ENCODE measurements around the gene HPCA. TPM values are rescaled to one million over a fixed set of nuclear protein-coding genes. Genes with fewer than 3 reads are reported as not detected.

The HPCA gene
- total RNA-seq (2021; fragmentation: NEBNext Ultra II Directional; extraction: Animal tissue kit (Norgen Biotek cat#: 25700)) (0.84 and 1.4 TPM in 2 replicates), polyA plus RNA-seq (2011; rRNA removed) (0.70 and 0.78 TPM in 2 replicates), polyA minus RNA-seq (2011; rRNA and poly(A)+ RNA removed) (0.49 and 0.60 TPM in 2 replicates)
- 0.70 TPM for polyA plus RNA-seq (2011; cell fraction: cytosol; rRNA removed)
- 4.6 TPM for polyA plus RNA-seq (2011; cell fraction: nucleus; rRNA removed)
- 1.2 to 2.0 TPM (median 1.4 TPM) in 4 replicates for polyA plus RNA-seq (2012, experiment 1 of 2)
- 3.1 TPM for polyA plus RNA-seq (2012, experiment 2 of 2)
- 2.2 TPM for polyA plus RNA-seq (2013, experiment 1 of 2)
- polyA plus RNA-seq (2013, experiment 2 of 2), result 2.9 TPM
- polyA minus RNA-seq (2011; cell fraction: cytosol; rRNA and poly(A)+ RNA removed), result not detected
- polyA minus RNA-seq (2011; cell fraction: nucleus; rRNA and poly(A)+ RNA removed), result 3.9 TPM
- long read RNA-seq, experiment 1, result 0 reads
- long read RNA-seq, experiment 2, partial matches to known transcripts, result 2 of 3 reads
- long read RNA-seq, experiment 2, other reads (novel, unspliced or antisense), result 1 of 3 reads

GRCh38 chr1:32886004-32886827 is at the start of gene HPCA:
HPCA (plus strand) TSS chr1:32886491; CDS start chr1:32888899, 2,408 bp downstream.
- 27% methylated on average over 20 of the region's 79 CpGs; no CpG with 5 or more reads in 1 of the 2 experiments for WGBS, 2 experiments (ENCODE audit: extremely low coverage in 1 of 2, insufficient coverage in 1 of 2, insufficient read length in 1 of 2, insufficient replicate concordance in 2 of 2, low coverage in 1 of 2, low lambda C conversion rate in 2 of 2, missing lambda C conversion rate in 1 of 2)
- H2BK20ac ChIP-seq (ENCODE audit: low read length), result no peak within 1 kb of the TSS
- H3K79me2 ChIP-seq (ENCODE audit: control insufficient read depth in 1 of 2, insufficient read depth in 2 of 2, low read length in 2 of 2), result no peaks in the 10 kb centered on the region
- no peak within 1 kb of the TSS for H3K27ac ChIP-seq (ENCODE audit: low read depth, low read length)
- no peak within 1 kb of the TSS; the same call in 1 of the 2 replicates for H2BK15ac ChIP-seq (ENCODE audit: low read length)
- H4K8ac ChIP-seq (ENCODE audit: extremely low read depth, insufficient read depth, low read length), result peak within 1 kb of the TSS; percentile 22; the same call in 1 of the 2 replicates
- no peak within 1 kb of the TSS for H3K4ac ChIP-seq (replicated peaks; ENCODE audit: insufficient read length, low read depth, low read length)
- ChIA-PET POLR2A (ENCODE audit: partially characterized antibody) (interaction anchor here (0.7 to 1.8 kb wide), 5 partner anchors 9 to 79 kb away, joined by 3 to 5 read pairs (median 3); partner anchors contain the start of genes RNF19B, S100PBP and YARS1), CTCF (ENCODE audit: partially characterized antibody) (interaction anchor here (0.7 to 19.0 kb wide), 15 partner anchors 6 to 553 kb away, joined by 3 to 382 read pairs (median 4); partner anchors contain the start of genes AZIN2, FNDC5, HPCA and TMEM54)
- H3K56ac ChIP-seq (replicated peaks; ENCODE audit: insufficient read length, low read depth, low read length), result no peak within 1 kb of the TSS
- peaks cover 0 to 15% of the 10 kb centered on the region in 2 experiments for H4K20me1 ChIP-seq (replicated peaks in 1 of 2; ENCODE audit: control insufficient read depth in 1 of 2, insufficient read depth in 2 of 2, low read length in 2 of 2)
- H3K9ac ChIP-seq (replicated peaks in 1 of 4; ENCODE audit: extremely low read depth in 1 of 4, low read depth in 3 of 4, low read length in 3 of 4), result no peak within 1 kb of the TSS
- H3K14ac ChIP-seq (ENCODE audit: insufficient read length), result no peak within 1 kb of the TSS
- peaks cover 3 to 41% (median 20%) of the 10 kb centered on the region in 4 experiments; a peak in 6 of 7 replicates for H3K27me3 ChIP-seq (replicated peaks in 1 of 4; ENCODE audit: control insufficient read depth in 3 of 4, extremely low read depth in 1 of 4, insufficient read depth in 3 of 4, low read length in 3 of 4)
- H4K5ac ChIP-seq (ENCODE audit: insufficient read length, low read depth, low read length), result no peak within 1 kb of the TSS
- no peaks in the 10 kb centered on the region for H3K36me3 ChIP-seq (ENCODE audit: control insufficient read depth in 2 of 4, insufficient read depth in 4 of 4, low read length in 3 of 4)
- no peaks in the 10 kb centered on the region for H3K79me1 ChIP-seq (ENCODE audit: low read depth, low read length)
- no peak within 1 kb of the TSS for H2BK5ac ChIP-seq (ENCODE audit: low read depth, low read length)
- no peak within 1 kb of the TSS; the same call in 1 of the 2 replicates for H2BK12ac ChIP-seq (ENCODE audit: low read depth, low read length)
- H2AK5ac ChIP-seq (ENCODE audit: low read depth, low read length), result no peak within 1 kb of the TSS
- no peak within 1 kb of the TSS for H2BK120ac ChIP-seq (replicated peaks; ENCODE audit: low read depth, low read length)
- H3K23ac ChIP-seq (ENCODE audit: insufficient read length), result no peak within 1 kb of the TSS
- peaks cover 5% of the 10 kb centered on the region; the same call in 1 of the 2 replicates for H3K23me2 ChIP-seq (ENCODE audit: low read depth, low read length)
- peak within 1 kb of the TSS in 2 of 4 experiments; percentile 10 to 53; a peak in 4 of 8 replicates for H3K4me3 ChIP-seq (ENCODE audit: extremely low read depth in 1 of 4, insufficient read depth in 2 of 4, low read depth in 3 of 4, low read length in 4 of 4)
- peaks cover 0 to 14% (median 5%) of the 10 kb centered on the region in 4 experiments; a peak in 4 of 7 replicates for H3K4me1 ChIP-seq (replicated peaks in 1 of 4; ENCODE audit: control insufficient read depth in 3 of 4, insufficient read depth in 4 of 4, low read length in 3 of 4)
- H3K9me3 ChIP-seq (ENCODE audit: insufficient read depth in 2 of 2, low read depth in 1 of 2, low read length in 1 of 2), result no peaks in the 10 kb centered on the region
- peak within 1 kb of the TSS; percentile 57 to 67 for H3K4me2 ChIP-seq (ENCODE audit: insufficient read depth in 1 of 2, low read depth in 2 of 2, low read length in 2 of 2)
- DNase-seq (ENCODE audit: low read depth in 1 of 2, low spot score in 2 of 2) (peak in 1 of 2 experiments; percentile 99), FAIRE-seq (no peak)
- no peak within 1 kb of the TSS for H3K18ac ChIP-seq (ENCODE audit: extremely low read depth, low read length)
- H4K91ac ChIP-seq (replicated peaks; ENCODE audit: insufficient read length, low read length), result no peak within 1 kb of the TSS
- no peak within 1 kb of the TSS for H2AFZ ChIP-seq (ENCODE audit: low read length)
- TF ChIP-seq ATF2 (IDR thresholded peaks at IDR 0.05; ENCODE audit: low read length) (no peak), POLR2A (IDR thresholded peaks at IDR 0.05; ENCODE audit: control extremely low read depth in 1 of 2, low read depth in 2 of 2, low read length in 2 of 2) (no peak), HDAC2 (IDR thresholded peaks at IDR 0.05; ENCODE audit: borderline replicate concordance in 1 of 2, low read depth in 2 of 2, low read length in 2 of 2) (peak; percentile 97), SIN3A (conservative IDR thresholded peaks at IDR 0.05 in 1 of 2, IDR thresholded peaks at IDR 0.05 in 1 of 2; ENCODE audit: low read depth in 1 of 2, low read length in 2 of 2) (peak; percentile 99 to 100), JUND (IDR thresholded peaks at IDR 0.05; ENCODE audit: low read length) (0 out of 2 replicates have a peak, but pooled peaks have one; percentile 32), SUZ12 (IDR thresholded peaks at IDR 0.05; ENCODE audit: low read length) (no peak)
